GM10248 (cell line): ENCODE results near the gene PLSCR1.

Experiments
- CTCF ChIA-PET: fragments of 300-600 bp; sonication (Branson Sonifier 250); formaldehyde crosslinking; extraction: SDS; loops from one replicate; lab custom pipeline; 2021; ENCODE audit warnings: antibody characterized with exemption; lab: Yijun Ruan, JAX
- POLR2A ChIA-PET: fragments of 350-650 bp; sonication (Branson Sonifier 250); formaldehyde crosslinking; extraction: SDS; loops from one replicate; lab custom pipeline; 2020; ENCODE audit warnings: antibody characterized with exemption; lab: Yijun Ruan, JAX
- DNase-seq: peaks from one replicate; pipeline ENCODE4 v3.0.0; 2012; ENCODE audit errors: extremely low spot score
- TF ChIP-seq, protein P1 (sequence below): IDR thresholded peaks from 2 replicates; pipeline ENCODE4 v1.5.1; 2012; ENCODE audit warnings: mild to moderate bottlenecking, low read depth; ENCODE audit errors: extremely low read depth, missing control alignments, control extremely low read depth

The PLSCR1 gene

DNA sequence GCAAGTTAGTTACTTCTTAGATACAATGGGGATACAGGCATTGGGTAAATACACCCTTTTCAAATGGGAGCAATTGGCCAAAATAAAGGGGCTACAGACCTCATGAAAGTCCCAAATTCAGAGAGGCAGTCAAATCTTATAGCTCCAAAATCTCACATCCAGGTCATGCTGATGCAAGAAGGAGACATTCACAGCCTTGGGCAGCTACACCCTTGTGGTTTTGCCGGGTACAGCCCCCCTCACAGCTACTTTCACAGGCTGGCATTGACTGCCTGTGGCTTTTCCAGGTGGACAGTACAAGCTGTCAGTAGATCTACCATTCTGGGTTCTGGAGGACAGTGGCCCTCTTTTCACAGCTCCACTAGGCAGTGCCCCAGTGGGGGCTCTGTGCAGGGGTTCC lies 17.5 kb upstream of the PLSCR1 start:
- TF ChIP-seq, protein P1, sequence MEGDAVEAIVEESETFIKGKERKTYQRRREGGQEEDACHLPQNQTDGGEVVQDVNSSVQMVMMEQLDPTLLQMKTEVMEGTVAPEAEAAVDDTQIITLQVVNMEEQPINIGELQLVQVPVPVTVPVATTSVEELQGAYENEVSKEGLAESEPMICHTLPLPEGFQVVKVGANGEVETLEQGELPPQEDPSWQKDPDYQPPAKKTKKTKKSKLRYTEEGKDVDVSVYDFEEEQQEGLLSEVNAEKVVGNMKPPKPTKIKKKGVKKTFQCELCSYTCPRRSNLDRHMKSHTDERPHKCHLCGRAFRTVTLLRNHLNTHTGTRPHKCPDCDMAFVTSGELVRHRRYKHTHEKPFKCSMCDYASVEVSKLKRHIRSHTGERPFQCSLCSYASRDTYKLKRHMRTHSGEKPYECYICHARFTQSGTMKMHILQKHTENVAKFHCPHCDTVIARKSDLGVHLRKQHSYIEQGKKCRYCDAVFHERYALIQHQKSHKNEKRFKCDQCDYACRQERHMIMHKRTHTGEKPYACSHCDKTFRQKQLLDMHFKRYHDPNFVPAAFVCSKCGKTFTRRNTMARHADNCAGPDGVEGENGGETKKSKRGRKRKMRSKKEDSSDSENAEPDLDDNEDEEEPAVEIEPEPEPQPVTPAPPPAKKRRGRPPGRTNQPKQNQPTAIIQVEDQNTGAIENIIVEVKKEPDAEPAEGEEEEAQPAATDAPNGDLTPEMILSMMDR = no peak
- ChIA-PET POLR2A (no interaction called here), CTCF (interaction anchor here (2.2 kb wide), 1 partner anchor 15 kb away, joined by 6 read pairs; no protein-coding TSS in a partner anchor)
- DNase-seq = no peak

DNA sequence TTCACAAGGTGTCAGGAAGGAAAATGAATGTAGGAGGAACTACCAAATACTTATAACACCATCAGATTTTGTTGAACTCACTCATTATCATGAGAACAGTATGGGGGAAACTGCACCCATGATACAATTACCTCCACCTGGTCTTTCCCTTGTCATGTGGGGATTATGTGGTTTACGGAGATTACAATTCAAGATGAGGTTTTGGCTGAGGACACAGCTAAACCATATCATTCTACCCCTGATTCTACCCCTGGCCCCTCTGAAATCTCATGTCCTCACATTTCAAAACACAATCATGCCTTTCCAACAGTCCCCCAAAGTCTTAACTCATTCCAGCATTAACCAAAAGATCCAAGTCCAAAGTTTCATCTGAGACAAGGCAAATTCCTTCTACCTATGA lies 17.1 kb upstream of the PLSCR1 start:
- DNase-seq = no peak
- TF ChIP-seq, protein P1 = no peak
- ChIA-PET CTCF (interaction anchor here (2.2 kb wide), 1 partner anchor 16 kb away, joined by 6 read pairs; no protein-coding TSS in a partner anchor), POLR2A (no interaction called here)

DNA sequence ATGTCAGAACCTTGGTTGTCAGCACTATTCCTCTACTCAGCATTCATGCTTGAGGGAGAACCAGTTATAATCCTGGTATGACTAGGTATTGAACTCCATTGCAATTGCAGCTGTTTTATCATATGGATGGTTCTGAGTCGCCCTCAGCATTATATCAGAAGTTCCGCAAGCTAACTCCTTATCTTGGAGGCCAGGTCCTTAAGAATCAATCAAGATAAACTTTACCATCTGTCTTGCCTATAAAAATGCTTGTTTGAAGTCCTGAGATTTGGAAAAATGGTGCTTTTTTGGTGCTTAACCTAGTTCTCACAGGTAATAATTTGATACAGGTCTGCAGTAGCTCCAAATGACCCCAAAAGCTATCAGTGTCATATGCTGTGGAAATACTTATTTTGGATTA lies 16.3 kb upstream of the PLSCR1 start:
- POLR2A ChIA-PET = no interaction called here
- DNase-seq = no peak
- CTCF ChIA-PET = interaction anchor here (1.3 to 2.2 kb wide), 2 partner anchors 17 to 30 kb away, joined by 3 to 6 read pairs; no protein-coding TSS in a partner anchor
- TF ChIP-seq, protein P1 = no peak

DNA sequence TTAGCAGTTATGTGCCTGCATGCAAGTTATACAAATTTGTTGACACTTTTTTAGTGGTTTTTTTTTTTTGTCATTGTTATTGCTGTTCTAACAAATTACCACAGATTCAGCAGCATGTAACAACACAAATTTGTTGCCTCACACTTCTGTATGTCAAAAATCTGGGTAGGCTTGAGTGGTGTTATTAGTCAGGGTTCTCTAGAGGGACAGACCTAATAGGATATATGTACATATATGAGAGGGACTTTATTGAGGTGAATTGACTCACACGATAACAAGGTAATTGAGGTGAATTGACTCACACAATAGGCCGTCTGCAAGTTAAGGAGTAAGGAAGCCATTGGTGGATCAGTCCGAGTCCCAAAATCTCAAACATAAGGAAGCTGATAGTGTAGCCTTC lies 15.0 kb upstream of the PLSCR1 start:
- TF ChIP-seq, protein P1 = no peak
- CTCF ChIA-PET = interaction anchor here (1.1 to 1.3 kb wide), 2 partner anchors 11 to 32 kb away, joined by 3 read pairs; no protein-coding TSS in a partner anchor
- POLR2A ChIA-PET = no interaction called here
- DNase-seq = no peak

DNA sequence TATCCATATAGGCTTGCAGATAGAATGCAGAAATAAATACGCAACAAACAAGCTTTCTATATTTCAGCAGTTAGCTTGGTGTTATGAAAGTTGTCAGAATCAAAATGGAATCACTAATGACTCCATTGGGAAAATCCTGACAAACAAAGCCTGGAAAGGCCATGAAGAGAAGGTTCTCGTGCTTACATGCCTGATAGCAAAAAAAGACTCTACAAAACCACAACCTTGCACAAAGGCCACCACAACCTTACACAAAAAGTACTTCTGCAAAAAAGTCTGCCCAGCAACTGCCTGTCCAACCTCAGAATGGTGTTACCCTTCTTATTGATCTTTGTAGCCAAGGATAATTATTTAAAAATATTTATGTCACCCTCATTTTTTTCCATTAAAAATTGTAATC lies 14.4 kb upstream of the PLSCR1 start:
- ChIA-PET CTCF (no interaction called here), POLR2A (no interaction called here)
- TF ChIP-seq, protein P1 = no peak
- DNase-seq = no peak

DNA sequence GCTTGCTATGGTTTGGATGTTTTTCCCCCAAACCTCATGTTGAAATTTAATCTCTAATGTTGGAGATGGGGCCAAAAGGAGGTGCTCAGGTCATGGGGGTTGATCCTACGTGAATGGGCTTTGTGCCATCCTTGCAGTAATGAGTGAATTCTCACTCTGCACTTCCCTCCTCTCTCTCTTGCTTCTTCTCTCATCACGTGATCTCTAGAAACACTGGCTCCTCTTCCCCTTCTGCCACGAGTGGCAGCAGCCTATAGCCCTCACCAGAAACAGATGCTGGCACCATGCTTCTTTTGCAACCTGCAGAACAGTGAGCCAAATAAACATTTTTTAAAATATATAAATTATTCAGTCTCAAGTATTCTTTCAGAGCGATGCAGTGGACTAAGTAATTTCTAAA lies 13.3 kb upstream of the PLSCR1 start:
- TF ChIP-seq, protein P1 = no peak
- no peak for DNase-seq
- ChIA-PET CTCF (interaction anchor here (1.4 to 2.1 kb wide), 3 partner anchors 13 to 20 kb away, joined by 3 to 7 read pairs (median 5); no protein-coding TSS in a partner anchor), POLR2A (no interaction called here)
